A549 (cell line): ENCODE data around the gene SBF1. TPM values are rescaled to one million over a fixed set of nuclear protein-coding genes. Genes with fewer than 3 reads are reported as not detected.

Source experiments
- ATAC-seq, 2 experiments: fragments of 200-7000 bp in 1 of 2; fragments of >200 bp in 1 of 2; cut with Nextera tagmentation in 1 of 2; cut with Tn5 transposase in 1 of 2; 3 replicates each; pipeline versions ENCODE4 v1.8.0 to v1.9.1; 2018 to 2020; ENCODE audit warnings: mild to moderate bottlenecking in 1 of 2, moderate library complexity in 1 of 2
- CTCF ChIA-PET: fragments of 300-600 bp; sonication (Branson Sonifier 250); formaldehyde crosslinking; extraction: SDS; loops from one replicate; lab custom pipeline; 2021; ENCODE audit warnings: antibody characterized with exemption, inconsistent platforms; lab: Yijun Ruan, JAX
- POLR2A ChIA-PET: fragments of 350-600 bp; formaldehyde crosslinking; extraction: SDS; loops from one replicate; lab custom pipeline; 2021; ENCODE audit warnings: antibody characterized with exemption, inconsistent platforms; lab: Yijun Ruan, JAX
- DNase-seq, 2 experiments: peaks; one replicate each; pipeline versions ENCODE4 v3.0.0 to v3.0.0-alpha.2; 2011 to 2016; ENCODE audit warnings: low read depth in 1 of 2, low spot score in 1 of 2
- FAIRE-seq: peaks from 2 replicates; lab custom pipeline; 2011; peaks lifted over from hg19 to GRCh38; lab: Jason Lieb, UNC
- H3K27ac ChIP-seq, 2 experiments: fragments of >200 bp; sonication (Bioruptor Twin); formaldehyde crosslinking; 3 replicates each; pipeline ENCODE4 v1.5.1; 2016 to 2017
- H3K4me1 ChIP-seq: fragments of >200 bp; sonication (Bioruptor Twin); formaldehyde crosslinking; 3 replicates; pipeline ENCODE4 v1.6.1; 2016
- H3K4me2 ChIP-seq: fragments of >200 bp; sonication (Bioruptor Twin); formaldehyde crosslinking; 3 replicates; pipeline ENCODE4 v1.6.1; 2016
- H3K4me3 ChIP-seq: fragments of >200 bp; sonication (Bioruptor Twin); formaldehyde crosslinking; 3 replicates; pipeline ENCODE4 v1.5.1; 2016
- H3K9me3 ChIP-seq: fragments of >200 bp; sonication (Bioruptor Twin); formaldehyde crosslinking; 3 replicates; pipeline ENCODE4 v1.6.1; 2016
- ATOH8 ChIP-seq: fragments of 250-450 bp; sonication (Bioruptor Pico); IDR thresholded peaks from 2 replicates; pipeline ENCODE4 v1.5.0; 2020; ENCODE audit warnings: low read depth, mild to moderate bottlenecking, moderate library complexity
- CBX8 ChIP-seq: fragments of 200-600 bp; sonication (generic); IDR thresholded peaks from 2 replicates; pipeline ENCODE4 v1.6.1; 2016
- CEBPB ChIP-seq, 2 experiments: fragments of >200 bp in 1 of 2; sonication (Bioruptor Twin) in 1 of 2; formaldehyde crosslinking in 1 of 2; IDR thresholded peaks; 2 replicates each; pipeline ENCODE4 v1.6.1; 2012 to 2016
- CHD2 ChIP-seq: fragments of 150-350 bp; IDR thresholded peaks from 2 replicates; pipeline ENCODE4 v1.6.1; 2014; ENCODE audit warnings: low read length; ENCODE audit not compliant: partially characterized antibody
- E2F6 ChIP-seq: IDR thresholded peaks from 2 replicates; pipeline ENCODE4 v1.6.1; 2012; ENCODE audit warnings: low read depth, borderline replicate concordance
- EHF ChIP-seq: fragments of 250-450 bp; sonication (Bioruptor Pico); IDR thresholded peaks from 2 replicates; pipeline ENCODE4 v1.5.0; 2020; ENCODE audit warnings: mild to moderate bottlenecking
- ELK1 ChIP-seq: fragments of 150-350 bp; IDR thresholded peaks from 2 replicates; pipeline ENCODE4 v1.6.1; 2014; ENCODE audit warnings: low read depth, mild to moderate bottlenecking, low read length
- FOXS1 ChIP-seq: fragments of 250-450 bp; sonication (Bioruptor Pico); IDR thresholded peaks from 2 replicates; pipeline ENCODE4 v1.5.0; 2020; ENCODE audit warnings: mild to moderate bottlenecking, moderate library complexity
- HDAC2 ChIP-seq: fragments of 200-600 bp; sonication (generic); IDR thresholded peaks from 2 replicates; pipeline ENCODE4 v1.6.1; 2016
- HMGXB4 ChIP-seq: fragments of 250-450 bp; sonication (Bioruptor Pico); IDR thresholded peaks from 2 replicates; pipeline ENCODE4 v1.5.0; 2021; ENCODE audit warnings: mild to moderate bottlenecking, moderate library complexity, borderline replicate concordance
- HOXA7 ChIP-seq: fragments of 250-450 bp; sonication (Bioruptor Pico); IDR thresholded peaks from 2 replicates; pipeline ENCODE4 v1.5.0; 2020; ENCODE audit warnings: mild to moderate bottlenecking, moderate library complexity
- HOXB5 ChIP-seq: fragments of 250-450 bp; sonication (Bioruptor Pico); IDR thresholded peaks from 2 replicates; pipeline ENCODE4 v1.5.0; 2020; ENCODE audit warnings: mild to moderate bottlenecking, moderate library complexity
- KDM1A ChIP-seq: fragments of 200-600 bp; sonication (generic); IDR thresholded peaks from 2 replicates; pipeline ENCODE4 v1.6.1; 2016; ENCODE audit warnings: low read depth, mild to moderate bottlenecking
- KDM5A ChIP-seq: fragments of 200-600 bp; sonication (generic); IDR thresholded peaks from 2 replicates; pipeline ENCODE4 v1.6.1; 2016; ENCODE audit warnings: antibody characterized with exemption, mild to moderate bottlenecking
- MAX ChIP-seq: IDR thresholded peaks from 2 replicates; pipeline ENCODE4 v1.6.1; 2012
- MAZ ChIP-seq: fragments of 150-350 bp; IDR thresholded peaks from 2 replicates; pipeline ENCODE4 v1.6.1; 2014; ENCODE audit warnings: antibody characterized with exemption, low read depth, low read length, borderline replicate concordance
- MYC ChIP-seq: IDR thresholded peaks from 2 replicates; pipeline ENCODE4 v1.6.1; 2012; ENCODE audit warnings: mild to moderate bottlenecking, inconsistent platforms, low read length, improper control_type of control experiment, borderline replicate concordance
- NFE2L2 ChIP-seq: fragments of 150-350 bp; conservative IDR thresholded peaks from 2 replicates; pipeline ENCODE4 v1.6.1; 2014; ENCODE audit warnings: low read length
- NPAS2 ChIP-seq: fragments of 250-450 bp; sonication (Bioruptor Pico); IDR thresholded peaks from 2 replicates; pipeline ENCODE4 v1.8.0; 2022; ENCODE audit warnings: mild to moderate bottlenecking, moderate library complexity, borderline replicate concordance
- POLR2AphosphoS2 ChIP-seq: conservative IDR thresholded peaks from 2 replicates; pipeline ENCODE4 v1.6.1; 2012; ENCODE audit warnings: low read length, improper control_type of control experiment, inconsistent platforms
- RAD21 ChIP-seq, 2 experiments: fragments of >200 bp in 1 of 2; sonication (Bioruptor Twin) in 1 of 2; formaldehyde crosslinking in 1 of 2; IDR thresholded peaks in 1 of 2; conservative IDR thresholded peaks in 1 of 2; 2 replicates in 1 of 2; 3 replicates in 1 of 2; pipeline ENCODE4 v1.6.1; 2012 to 2018; ENCODE audit warnings: inconsistent platforms in 1 of 2
- RCOR1 ChIP-seq: fragments of 150-350 bp; IDR thresholded peaks from 2 replicates; pipeline ENCODE4 v1.6.1; 2014; ENCODE audit warnings: antibody characterized with exemption, low read length, low read depth
- REST ChIP-seq: fragments of 200-600 bp; sonication (generic); IDR thresholded peaks from 2 replicates; pipeline ENCODE4 v1.6.1; 2016; ENCODE audit warnings: antibody characterized with exemption, mild to moderate bottlenecking, moderate library complexity
- RFX5 ChIP-seq: fragments of 450-650 bp; IDR thresholded peaks from 2 replicates; pipeline ENCODE4 v1.7.1; 2014; ENCODE audit warnings: antibody characterized with exemption, mild to moderate bottlenecking, moderate library complexity
- TP53 ChIP-seq: fragments of 250-450 bp; sonication (Bioruptor Pico); IDR thresholded peaks from 2 replicates; pipeline ENCODE4 v1.5.0; 2021; ENCODE audit warnings: mild to moderate bottlenecking, moderate library complexity
- ZNF302 ChIP-seq: fragments of 250-450 bp; sonication (Bioruptor Pico); IDR thresholded peaks from 2 replicates; pipeline ENCODE4 v1.9.0; 2021; ENCODE audit warnings: inconsistent platforms, mild to moderate bottlenecking, moderate library complexity
- ZSCAN20 ChIP-seq: fragments of 250-450 bp; sonication (Bioruptor Pico); IDR thresholded peaks from 2 replicates; pipeline ENCODE4 v1.8.0; 2022; ENCODE audit warnings: mild to moderate bottlenecking, moderate library complexity
- WGBS: methylation state at CpG from one replicate; pipeline ENCODE4 v1.1.6; 2017; ENCODE audit errors: missing lambda C conversion rate; 5-methylcytosine and 5-hydroxymethylcytosine counted together
- polyA plus RNA-seq, 4 experiments: library from polyadenylated mRNA; depleted of rRNA in 3 of 4; stranded (reverse); fragments of >200 nt; fragmentation: RNase III in 1 of 4; extraction: RNeasy Plus Mini Kit Qiagen cat#74134 plus additional on column Dnase treatment in 1 of 4; gene quantifications; 2 replicates in 3 of 4; 3 replicates in 1 of 4; pipeline ENCODE4 v1.2.3, GENCODE V29; 2011 to 2017

Gene SBF1
- polyA plus RNA-seq, 2 of the 4 experiments (the other 2 are of a cell fraction), result 9.6 to 23.0 TPM

- H3K27ac ChIP-seq, result no peak overlapping the region
- DNase-seq (no peak), FAIRE-seq (no peak), ATAC-seq (no peak)
- WGBS, result 89% methylated on average over 8 of the region's 12 CpGs
- ChIA-PET CTCF (no interaction called here), POLR2A (no interaction called here)
- peaks cover 9% of the 10 kb centered on the region; the same call in 1 of the 3 replicates for H3K4me1 ChIP-seq
- H3K4me3 ChIP-seq, result no peak overlapping the region
- TF ChIP-seq KDM1A (no peak), CHD2 (no peak), CBX8 (no peak), ZSCAN20 (CRISPR knock-in tag) (no peak), RFX5 (no peak), NPAS2 (no peak), EHF (CRISPR knock-in tag) (no peak), FOXS1 (CRISPR knock-in tag) (no peak), NFE2L2 (no peak), ELK1 (no peak), HOXB5 (CRISPR knock-in tag) (no peak), MYC (no peak), MAX (no peak), HMGXB4 (CRISPR knock-in tag) (no peak), TP53 (no peak)
- no peaks in the 10 kb centered on the region for H3K9me3 ChIP-seq
- H3K4me2 ChIP-seq, result no peak overlapping the region
Observed at GRCh38 chr22:50477923-50478322, 3.1 kb upstream of the SBF1 start.

GRCh38 chr22:50476868-50477267 is 2.0 kb upstream of the SBF1 start:
- FAIRE-seq, result no peak
- no peak for TF ChIP-seq REST
- TF ChIP-seq MYC, result no peak
- TF ChIP-seq RCOR1, result no peak
- TF ChIP-seq ZNF302 (CRISPR knock-in tag), result no peak
- no peak for TF ChIP-seq NFE2L2
- no peak for TF ChIP-seq POLR2AphosphoS2
- TF ChIP-seq EHF (CRISPR knock-in tag), result no peak
- TF ChIP-seq E2F6, result no peak
- TF ChIP-seq MAZ, result no peak
- no peak for TF ChIP-seq KDM5A
- TF ChIP-seq HDAC2, result no peak
- no peak for TF ChIP-seq RAD21 (conservative IDR thresholded peaks at IDR 0.05 in 1 of 2, IDR thresholded peaks at IDR 0.05 in 1 of 2)
- TF ChIP-seq ATOH8 (CRISPR knock-in tag), result no peak
- TF ChIP-seq HOXA7 (CRISPR knock-in tag), result no peak
- no peak for TF ChIP-seq CEBPB (IDR thresholded peaks at IDR 0.05)
- TF ChIP-seq, all 56 proteins: peak for 0
- Histone ChIP-seq H3K27ac (peak overlapping the region in 1 of 2 experiments; percentile 64; a peak in 3 of 6 replicates), H3K4me1 (peaks cover 9% of the 10 kb centered on the region; the same call in 1 of the 3 replicates), H3K4me2 (no peak overlapping the region), H3K9me3 (no peaks in the 10 kb centered on the region), H3K4me3 (no peak overlapping the region)
- ChIA-PET POLR2A (no interaction called here), CTCF (interaction anchor here (0.6 to 1.3 kb wide), 2 partner anchors 20 to 48 kb away, joined by 3 to 4 read pairs; partner anchors contain the start of gene SCO2)
- ATAC-seq (no peak), DNase-seq (no peak)
- WGBS, result 81% methylated on average over 7 of the region's 7 CpGs
